SW 1271 (cell line): Measurements from ENCODE around the gene CASP8AP2.
"Not testable (repeated sequence)": the region's sequence is repeated elsewhere in the genome, so short reads cannot be mapped to it uniquely, and the experiment has no call there.

Experiments used
- DNase-seq, 2 experiments: peaks; one replicate each; lab custom pipeline; 2025; lab: John Stamatoyannopoulos, UW

The CASP8AP2 gene

GRCh38 chr6:89887452-89888137 is 57.9 kb downstream of the CASP8AP2 start:
- DNase-seq, result no peak

GRCh38 chr6:89888138-89888514 is 58.4 kb downstream of the CASP8AP2 start:
- no peak for DNase-seq

- no peak for DNase-seq
Observed at GRCh38 chr6:89888871-89889270, 59.2 kb downstream of the CASP8AP2 start.

GRCh38 chr6:89890845-89891528 is 61.3 kb downstream of the CASP8AP2 start:
- not testable (repeated sequence) for DNase-seq

GRCh38 chr6:89892577-89892976 is 62.9 kb downstream of the CASP8AP2 start:
- not testable (repeated sequence) for DNase-seq

GRCh38 chr6:89894169-89894568 is 64.5 kb downstream of the CASP8AP2 start, which contains the start of gene GJA10:
GJA10 (plus strand) TSS chr6:89894469; CDS start chr6:89894469, 0 bp downstream.
- no peak for DNase-seq

GRCh38 chr6:89895276-89895874 is 65.7 kb downstream of the CASP8AP2 start:
- DNase-seq, result no peak

GRCh38 chr6:89910001-89910901 is 80.6 kb downstream of the CASP8AP2 start:
- not testable (repeated sequence) for DNase-seq

GRCh38 chr6:89910902-89911240 is 81.2 kb downstream of the CASP8AP2 start:
- DNase-seq, result no peak

- no peak for DNase-seq
Observed at GRCh38 chr6:89916136-89916920, 86.6 kb downstream of the CASP8AP2 start.

GRCh38 chr6:89917216-89917615 is 87.5 kb downstream of the CASP8AP2 start:
- no peak for DNase-seq

- DNase-seq, result no peak
Observed at GRCh38 chr6:89917801-89918366, 88.2 kb downstream of the CASP8AP2 start.
